A549 (cell line): Measurements from ENCODE around the gene TXNRD2. TPM values are rescaled to one million over a fixed set of nuclear protein-coding genes. Genes with fewer than 3 reads are reported as not detected.

Experiments
- ATAC-seq, 2 experiments: fragments of 200-7000 bp in 1 of 2; fragments of >200 bp in 1 of 2; cut with Nextera tagmentation in 1 of 2; cut with Tn5 transposase in 1 of 2; 3 replicates each; pipeline versions ENCODE4 v1.8.0 to v1.9.1; 2018 to 2020; ENCODE audit warnings: mild to moderate bottlenecking in 1 of 2, moderate library complexity in 1 of 2
- CTCF ChIA-PET: fragments of 300-600 bp; sonication (Branson Sonifier 250); formaldehyde crosslinking; extraction: SDS; loops from one replicate; lab custom pipeline; 2021; ENCODE audit warnings: antibody characterized with exemption, inconsistent platforms; lab: Yijun Ruan, JAX
- POLR2A ChIA-PET: fragments of 350-600 bp; formaldehyde crosslinking; extraction: SDS; loops from one replicate; lab custom pipeline; 2021; ENCODE audit warnings: antibody characterized with exemption, inconsistent platforms; lab: Yijun Ruan, JAX
- DNase-seq, 2 experiments: peaks; one replicate each; pipeline versions ENCODE4 v3.0.0 to v3.0.0-alpha.2; 2011 to 2016; ENCODE audit warnings: low read depth in 1 of 2, low spot score in 1 of 2
- FAIRE-seq: peaks from 2 replicates; lab custom pipeline; 2011; peaks lifted over from hg19 to GRCh38; lab: Jason Lieb, UNC
- H3K27ac ChIP-seq, 2 experiments: fragments of >200 bp; sonication (Bioruptor Twin); formaldehyde crosslinking; 3 replicates each; pipeline ENCODE4 v1.5.1; 2016 to 2017
- H3K4me1 ChIP-seq: fragments of >200 bp; sonication (Bioruptor Twin); formaldehyde crosslinking; 3 replicates; pipeline ENCODE4 v1.6.1; 2016
- H3K4me2 ChIP-seq: fragments of >200 bp; sonication (Bioruptor Twin); formaldehyde crosslinking; 3 replicates; pipeline ENCODE4 v1.6.1; 2016
- H3K4me3 ChIP-seq: fragments of >200 bp; sonication (Bioruptor Twin); formaldehyde crosslinking; 3 replicates; pipeline ENCODE4 v1.5.1; 2016
- H3K9me3 ChIP-seq: fragments of >200 bp; sonication (Bioruptor Twin); formaldehyde crosslinking; 3 replicates; pipeline ENCODE4 v1.6.1; 2016
- CBX2 ChIP-seq: fragments of 200-600 bp; sonication (generic); IDR thresholded peaks from 2 replicates; pipeline ENCODE4 v1.6.1; 2016; ENCODE audit warnings: low read depth, mild to moderate bottlenecking, borderline replicate concordance
- EP300 ChIP-seq, 2 experiments: fragments of >200 bp; sonication (Bioruptor Twin); formaldehyde crosslinking; IDR thresholded peaks; 2 replicates in 1 of 2; 3 replicates in 1 of 2; pipeline ENCODE4 v1.6.1; 2016 to 2017
- FOSB ChIP-seq: fragments of 250-450 bp; sonication (Bioruptor Pico); IDR thresholded peaks from 2 replicates; pipeline ENCODE4 v1.5.0; 2020; ENCODE audit warnings: mild to moderate bottlenecking, moderate library complexity
- FOXS1 ChIP-seq: fragments of 250-450 bp; sonication (Bioruptor Pico); IDR thresholded peaks from 2 replicates; pipeline ENCODE4 v1.5.0; 2020; ENCODE audit warnings: mild to moderate bottlenecking, moderate library complexity
- HEYL ChIP-seq: fragments of 250-450 bp; sonication (Bioruptor Pico); IDR thresholded peaks from 2 replicates; pipeline ENCODE4 v1.8.0; 2021; ENCODE audit warnings: mild to moderate bottlenecking, moderate library complexity
- HOXB13 ChIP-seq: fragments of 250-450 bp; sonication (Bioruptor Pico); IDR thresholded peaks from 2 replicates; pipeline ENCODE4 v1.5.0; 2020; ENCODE audit warnings: low read depth, mild to moderate bottlenecking, moderate library complexity
- MAZ ChIP-seq: fragments of 150-350 bp; IDR thresholded peaks from 2 replicates; pipeline ENCODE4 v1.6.1; 2014; ENCODE audit warnings: antibody characterized with exemption, low read depth, low read length, borderline replicate concordance
- MYC ChIP-seq: IDR thresholded peaks from 2 replicates; pipeline ENCODE4 v1.6.1; 2012; ENCODE audit warnings: mild to moderate bottlenecking, inconsistent platforms, low read length, improper control_type of control experiment, borderline replicate concordance
- NFE2L2 ChIP-seq: fragments of 150-350 bp; conservative IDR thresholded peaks from 2 replicates; pipeline ENCODE4 v1.6.1; 2014; ENCODE audit warnings: low read length
- NPAS2 ChIP-seq: fragments of 250-450 bp; sonication (Bioruptor Pico); IDR thresholded peaks from 2 replicates; pipeline ENCODE4 v1.8.0; 2022; ENCODE audit warnings: mild to moderate bottlenecking, moderate library complexity, borderline replicate concordance
- RAD21 ChIP-seq, 2 experiments: fragments of >200 bp in 1 of 2; sonication (Bioruptor Twin) in 1 of 2; formaldehyde crosslinking in 1 of 2; IDR thresholded peaks in 1 of 2; conservative IDR thresholded peaks in 1 of 2; 2 replicates in 1 of 2; 3 replicates in 1 of 2; pipeline ENCODE4 v1.6.1; 2012 to 2018; ENCODE audit warnings: inconsistent platforms in 1 of 2
- RCOR1 ChIP-seq: fragments of 150-350 bp; IDR thresholded peaks from 2 replicates; pipeline ENCODE4 v1.6.1; 2014; ENCODE audit warnings: antibody characterized with exemption, low read length, low read depth
- RNF2 ChIP-seq: fragments of 200-600 bp; sonication (generic); IDR thresholded peaks from 2 replicates; pipeline ENCODE4 v1.6.1; 2016; ENCODE audit warnings: low read depth, mild to moderate bottlenecking, antibody characterized with exemption, moderate library complexity, borderline replicate concordance
- TFCP2L1 ChIP-seq: fragments of 250-450 bp; sonication (Bioruptor Pico); IDR thresholded peaks from 2 replicates; pipeline ENCODE4 v1.5.0; 2021; ENCODE audit warnings: mild to moderate bottlenecking
- ZFP36 ChIP-seq: fragments of 450-650 bp; IDR thresholded peaks from 2 replicates; pipeline ENCODE4 v1.6.1; 2014; ENCODE audit warnings: borderline replicate concordance; ENCODE audit not compliant: partially characterized antibody
- ZSCAN20 ChIP-seq: fragments of 250-450 bp; sonication (Bioruptor Pico); IDR thresholded peaks from 2 replicates; pipeline ENCODE4 v1.8.0; 2022; ENCODE audit warnings: mild to moderate bottlenecking, moderate library complexity
- WGBS: methylation state at CpG from one replicate; pipeline ENCODE4 v1.1.6; 2017; ENCODE audit errors: missing lambda C conversion rate; 5-methylcytosine and 5-hydroxymethylcytosine counted together
- polyA plus RNA-seq, 4 experiments: library from polyadenylated mRNA; depleted of rRNA in 3 of 4; stranded (reverse); fragments of >200 nt; fragmentation: RNase III in 1 of 4; extraction: RNeasy Plus Mini Kit Qiagen cat#74134 plus additional on column Dnase treatment in 1 of 4; gene quantifications; 2 replicates in 3 of 4; 3 replicates in 1 of 4; pipeline ENCODE4 v1.2.3, GENCODE V29; 2011 to 2017
- TF ChIP-seq, protein P1 (sequence below): fragments of 200-600 bp; sonication (generic); IDR thresholded peaks from 2 replicates; pipeline ENCODE4 v1.6.1; 2016; ENCODE audit warnings: antibody characterized with exemption, mild to moderate bottlenecking, moderate library complexity
- TF ChIP-seq, protein P2 (sequence below): IDR thresholded peaks from 2 replicates; pipeline ENCODE4 v1.6.1; 2012
- TF ChIP-seq, protein P3 (sequence below): fragments of >200 bp; sonication (Bioruptor Twin); formaldehyde crosslinking; IDR thresholded peaks from 3 replicates; pipeline ENCODE4 v1.5.1; 2016

Gene TXNRD2
- polyA plus RNA-seq, 2 of the 4 experiments (the other 2 are of a cell fraction): 16.3 to 25.6 TPM

DNA sequence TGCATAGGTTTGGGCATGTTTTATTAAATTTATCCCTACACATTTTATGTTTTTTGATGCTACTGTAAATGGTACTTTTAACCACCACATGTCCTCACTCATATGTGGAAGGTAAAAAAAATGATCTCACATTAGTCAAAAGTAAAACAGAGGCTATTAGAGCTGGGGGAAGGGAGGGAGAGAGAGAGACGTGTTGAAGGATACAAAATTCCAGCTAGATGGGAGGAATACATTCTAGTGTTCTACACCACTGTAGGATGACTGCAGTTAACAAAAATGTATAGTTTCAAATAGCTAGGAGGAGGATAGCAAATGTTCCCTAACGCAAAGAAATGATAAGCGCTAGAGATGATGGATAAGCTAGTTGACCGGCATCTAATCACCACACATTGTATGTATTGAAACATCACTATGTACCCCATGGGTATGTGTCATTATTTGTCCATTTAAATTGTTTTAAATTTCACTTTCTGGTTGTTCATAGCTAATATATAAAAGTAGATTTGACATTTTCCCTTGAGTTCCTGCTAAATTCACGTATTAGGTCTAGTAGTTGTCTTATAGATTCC is 77.0 kb downstream of the TXNRD2 start:
- ATAC-seq: no peak
- no peaks in the 10 kb centered on the region for H3K4me1 ChIP-seq
- no peak overlapping the region for H3K4me3 ChIP-seq
- H3K9me3 ChIP-seq: no peaks in the 10 kb centered on the region
- no peak for DNase-seq
- no peak overlapping the region for H3K27ac ChIP-seq
- ChIA-PET CTCF (interaction anchor here (0.9 to 1.1 kb wide), 3 partner anchors 9 to 134 kb away, joined by 3 to 6 read pairs (median 3); no protein-coding TSS in a partner anchor), POLR2A (no interaction called here)
- FAIRE-seq: no peak
- 90% methylated on average over 5 of the region's 5 CpGs for WGBS
- TF ChIP-seq RCOR1 (no peak), FOSB (CRISPR knock-in tag) (no peak), ZSCAN20 (no peak), RNF2 (no peak), FOXS1 (CRISPR knock-in tag) (no peak), NFE2L2 (no peak), MYC (no peak)
- no peak overlapping the region for H3K4me2 ChIP-seq

DNA sequence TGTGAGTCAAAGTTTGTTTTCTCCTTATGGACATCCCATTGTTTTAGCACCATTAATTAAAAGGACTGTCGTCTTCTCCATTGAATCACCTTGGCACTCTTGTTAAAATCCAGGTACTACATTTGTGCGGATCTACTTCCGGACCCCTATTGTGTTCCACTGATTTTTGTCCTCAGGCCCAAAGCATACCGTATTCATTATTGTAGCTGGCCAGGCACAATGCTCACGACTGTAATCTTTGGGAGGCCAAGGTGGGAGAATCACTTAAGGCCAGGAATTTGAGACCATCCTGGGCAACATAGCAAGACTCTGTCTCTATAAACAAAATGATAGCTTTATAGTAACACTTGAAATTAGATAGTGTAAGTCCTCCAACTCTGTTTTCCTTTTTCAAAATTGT is 78.0 kb downstream of the TXNRD2 start:
- DNase-seq (no peak), FAIRE-seq (no peak), ATAC-seq (no peak)
- POLR2A ChIA-PET: no interaction called here
- CTCF ChIA-PET: interaction anchor here (1.0 to 1.8 kb wide), 2 partner anchors 9 to 133 kb away, joined by 4 to 11 read pairs; partner anchors contain the start of genes GNB1L and RTL10
- Histone ChIP-seq H3K4me3 (no peak overlapping the region), H3K4me2 (no peak overlapping the region), H3K4me1 (no peaks in the 10 kb centered on the region), H3K27ac (no peak overlapping the region), H3K9me3 (no peaks in the 10 kb centered on the region)
- TF ChIP-seq ZFP36 (no peak), RAD21 (conservative IDR thresholded peaks at IDR 0.05 in 1 of 2, IDR thresholded peaks at IDR 0.05 in 1 of 2) (no peak), EP300 (IDR thresholded peaks at IDR 0.05) (no peak), CBX2 (no peak), MAZ (no peak)
- TF ChIP-seq, protein P1, sequence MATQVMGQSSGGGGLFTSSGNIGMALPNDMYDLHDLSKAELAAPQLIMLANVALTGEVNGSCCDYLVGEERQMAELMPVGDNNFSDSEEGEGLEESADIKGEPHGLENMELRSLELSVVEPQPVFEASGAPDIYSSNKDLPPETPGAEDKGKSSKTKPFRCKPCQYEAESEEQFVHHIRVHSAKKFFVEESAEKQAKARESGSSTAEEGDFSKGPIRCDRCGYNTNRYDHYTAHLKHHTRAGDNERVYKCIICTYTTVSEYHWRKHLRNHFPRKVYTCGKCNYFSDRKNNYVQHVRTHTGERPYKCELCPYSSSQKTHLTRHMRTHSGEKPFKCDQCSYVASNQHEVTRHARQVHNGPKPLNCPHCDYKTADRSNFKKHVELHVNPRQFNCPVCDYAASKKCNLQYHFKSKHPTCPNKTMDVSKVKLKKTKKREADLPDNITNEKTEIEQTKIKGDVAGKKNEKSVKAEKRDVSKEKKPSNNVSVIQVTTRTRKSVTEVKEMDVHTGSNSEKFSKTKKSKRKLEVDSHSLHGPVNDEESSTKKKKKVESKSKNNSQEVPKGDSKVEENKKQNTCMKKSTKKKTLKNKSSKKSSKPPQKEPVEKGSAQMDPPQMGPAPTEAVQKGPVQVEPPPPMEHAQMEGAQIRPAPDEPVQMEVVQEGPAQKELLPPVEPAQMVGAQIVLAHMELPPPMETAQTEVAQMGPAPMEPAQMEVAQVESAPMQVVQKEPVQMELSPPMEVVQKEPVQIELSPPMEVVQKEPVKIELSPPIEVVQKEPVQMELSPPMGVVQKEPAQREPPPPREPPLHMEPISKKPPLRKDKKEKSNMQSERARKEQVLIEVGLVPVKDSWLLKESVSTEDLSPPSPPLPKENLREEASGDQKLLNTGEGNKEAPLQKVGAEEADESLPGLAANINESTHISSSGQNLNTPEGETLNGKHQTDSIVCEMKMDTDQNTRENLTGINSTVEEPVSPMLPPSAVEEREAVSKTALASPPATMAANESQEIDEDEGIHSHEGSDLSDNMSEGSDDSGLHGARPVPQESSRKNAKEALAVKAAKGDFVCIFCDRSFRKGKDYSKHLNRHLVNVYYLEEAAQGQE: no peak
- WGBS: 85% methylated on average over 5 of the region's 5 CpGs

DNA sequence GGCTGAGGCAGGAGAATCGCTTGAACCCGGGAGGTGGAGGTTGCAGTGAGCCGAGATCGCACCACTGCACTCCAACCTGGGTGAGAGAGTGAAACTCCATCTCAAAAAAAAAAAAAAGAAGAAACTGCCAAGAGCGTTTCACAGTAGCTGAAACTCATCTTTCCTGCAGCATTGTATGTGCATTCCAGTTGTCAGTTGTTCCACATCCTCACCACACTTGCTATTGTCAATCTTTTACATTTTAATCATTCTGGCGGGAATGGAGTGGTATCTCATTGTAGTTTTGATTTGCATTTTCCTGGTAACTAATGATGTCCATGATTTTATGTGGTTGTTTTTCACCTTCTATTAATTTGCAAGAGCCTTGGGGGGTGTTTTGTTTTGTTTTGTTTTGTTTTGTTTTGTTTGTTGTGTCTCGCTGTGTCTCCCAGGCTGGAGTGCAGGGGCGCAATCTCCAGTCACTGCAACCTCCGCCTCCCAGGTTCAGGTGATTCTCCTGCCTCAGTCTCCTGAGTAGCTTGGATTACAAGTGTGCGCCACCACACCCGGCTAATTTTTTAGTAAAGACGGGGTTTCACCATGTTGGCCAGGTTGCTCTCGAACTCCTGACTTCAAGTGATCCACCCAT is 78.9 kb downstream of the TXNRD2 start:
- WGBS: 96% methylated on average over 13 of the region's 13 CpGs
- no peak for ATAC-seq
- H3K27ac ChIP-seq: no peak overlapping the region
- POLR2A ChIA-PET: no interaction called here
- no peak for FAIRE-seq
- H3K4me2 ChIP-seq: no peak overlapping the region
- H3K9me3 ChIP-seq: no peaks in the 10 kb centered on the region
- no peak overlapping the region for H3K4me3 ChIP-seq
- DNase-seq: no peak
- CTCF ChIA-PET: interaction anchor here (1.0 to 1.8 kb wide), 2 partner anchors 8 to 132 kb away, joined by 4 to 11 read pairs; partner anchors contain the start of genes GNB1L and RTL10
- no peaks in the 10 kb centered on the region for H3K4me1 ChIP-seq
- no peak for TF ChIP-seq FOXS1 (CRISPR knock-in tag)
- TF ChIP-seq TFCP2L1: no peak
- TF ChIP-seq, protein P2, sequence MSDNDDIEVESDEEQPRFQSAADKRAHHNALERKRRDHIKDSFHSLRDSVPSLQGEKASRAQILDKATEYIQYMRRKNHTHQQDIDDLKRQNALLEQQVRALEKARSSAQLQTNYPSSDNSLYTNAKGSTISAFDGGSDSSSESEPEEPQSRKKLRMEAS: no peak
- no peak for TF ChIP-seq HOXB13 (CRISPR knock-in tag)
- TF ChIP-seq NFE2L2: no peak
- no peak for TF ChIP-seq MAZ
- no peak for TF ChIP-seq HEYL
- TF ChIP-seq, protein P3, sequence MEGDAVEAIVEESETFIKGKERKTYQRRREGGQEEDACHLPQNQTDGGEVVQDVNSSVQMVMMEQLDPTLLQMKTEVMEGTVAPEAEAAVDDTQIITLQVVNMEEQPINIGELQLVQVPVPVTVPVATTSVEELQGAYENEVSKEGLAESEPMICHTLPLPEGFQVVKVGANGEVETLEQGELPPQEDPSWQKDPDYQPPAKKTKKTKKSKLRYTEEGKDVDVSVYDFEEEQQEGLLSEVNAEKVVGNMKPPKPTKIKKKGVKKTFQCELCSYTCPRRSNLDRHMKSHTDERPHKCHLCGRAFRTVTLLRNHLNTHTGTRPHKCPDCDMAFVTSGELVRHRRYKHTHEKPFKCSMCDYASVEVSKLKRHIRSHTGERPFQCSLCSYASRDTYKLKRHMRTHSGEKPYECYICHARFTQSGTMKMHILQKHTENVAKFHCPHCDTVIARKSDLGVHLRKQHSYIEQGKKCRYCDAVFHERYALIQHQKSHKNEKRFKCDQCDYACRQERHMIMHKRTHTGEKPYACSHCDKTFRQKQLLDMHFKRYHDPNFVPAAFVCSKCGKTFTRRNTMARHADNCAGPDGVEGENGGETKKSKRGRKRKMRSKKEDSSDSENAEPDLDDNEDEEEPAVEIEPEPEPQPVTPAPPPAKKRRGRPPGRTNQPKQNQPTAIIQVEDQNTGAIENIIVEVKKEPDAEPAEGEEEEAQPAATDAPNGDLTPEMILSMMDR: no peak
- no peak for TF ChIP-seq NPAS2
- TF ChIP-seq, all 56 proteins: peak for 0
